IMR-90 (cell line): Measurements from ENCODE around the gene HS6ST3. TPM values are rescaled to one million over a fixed set of nuclear protein-coding genes. Genes with fewer than 3 reads are reported as not detected.

ENCODE experiments used
- ATAC-seq: fragments of 200-7000 bp; cut with Tn5 transposase; 2 replicates; pipeline ENCODE4 v1.9.1; 2020; ENCODE audit warnings: low read depth, mild to moderate bottlenecking, moderate library complexity
- BruUV-seq: library from RNA; stranded (reverse); fragments of 400-500 nt; replicated peaks from 2 replicates; lab custom pipeline; 2021; lab: Mats Ljungman, UMichigan
- CTCF ChIA-PET: fragments of 300-600 bp; formaldehyde crosslinking; extraction: SDS; loops from one replicate; lab custom pipeline; 2021; ENCODE audit warnings: antibody characterized with exemption; lab: Yijun Ruan, JAX
- POLR2A ChIA-PET: fragments of 300-600 bp; sonication (Branson Sonifier 250); formaldehyde crosslinking; loops from one replicate; lab custom pipeline; 2022; ENCODE audit warnings: antibody characterized with exemption; ENCODE audit not compliant: unreplicated experiment; lab: Charles Lee
- DNase-seq: peaks from one replicate; pipeline ENCODE4 v3.0.0; 2013
- H2AFZ ChIP-seq: replicated peaks from 2 replicates; pipeline ENCODE3; 2013; ENCODE audit warnings: low read length, mild to moderate bottlenecking; ENCODE audit not compliant: poor library complexity
- H2AK5ac ChIP-seq: 2 replicates; pipeline ENCODE4 v1.6.1; 2013; ENCODE audit warnings: low read depth, low read length, inconsistent platforms
- H2AK9ac ChIP-seq: replicated peaks from 2 replicates; pipeline ENCODE3; 2013; ENCODE audit warnings: mild to moderate bottlenecking, low read depth, low read length, moderate library complexity; ENCODE audit not compliant: poor library complexity
- H2BK120ac ChIP-seq: 2 replicates; pipeline ENCODE4 v1.6.1; 2013; ENCODE audit warnings: low read depth, low read length, inconsistent platforms
- H2BK15ac ChIP-seq: 3 replicates; pipeline ENCODE4 v1.6.1; 2013; ENCODE audit warnings: low read depth, low read length, inconsistent platforms
- H2BK20ac ChIP-seq: 2 replicates; pipeline ENCODE4 v1.6.1; 2013; ENCODE audit warnings: low read depth, mild to moderate bottlenecking, inconsistent platforms, low read length, moderate library complexity
- H2BK5ac ChIP-seq: 2 replicates; pipeline ENCODE4 v1.6.1; 2013; ENCODE audit warnings: mild to moderate bottlenecking, low read depth, low read length, inconsistent platforms; ENCODE audit not compliant: poor library complexity, severe bottlenecking
- H3K14ac ChIP-seq: replicated peaks from 2 replicates; pipeline ENCODE4 v1.6.1; 2013; ENCODE audit warnings: low read depth, low read length, inconsistent platforms
- H3K18ac ChIP-seq: 2 replicates; pipeline ENCODE4 v1.6.1; 2013; ENCODE audit warnings: low read depth, low read length, control low read depth
- H3K23ac ChIP-seq: 2 replicates; pipeline ENCODE4 v1.6.1; 2013; ENCODE audit warnings: low read depth, low read length, inconsistent platforms
- H3K27ac ChIP-seq: 2 replicates; pipeline ENCODE4 v1.5.1; 2013; ENCODE audit warnings: mild to moderate bottlenecking, control low read depth, low read length; ENCODE audit not compliant: insufficient read depth
- H3K27me3 ChIP-seq: 2 replicates; pipeline ENCODE4 v1.6.1; 2013; ENCODE audit warnings: low read length; ENCODE audit not compliant: control insufficient read depth, insufficient read depth
- H3K36me3 ChIP-seq: 2 replicates; pipeline ENCODE4 v1.6.1; 2013; ENCODE audit warnings: low read length, mixed read lengths; ENCODE audit not compliant: control insufficient read depth, insufficient read depth
- H3K4ac ChIP-seq: 2 replicates; pipeline ENCODE4 v1.6.1; 2013; ENCODE audit warnings: low read depth, low read length, inconsistent platforms
- H3K4me1 ChIP-seq: 2 replicates; pipeline ENCODE4 v1.6.1; 2013; ENCODE audit warnings: low read length, mixed read lengths; ENCODE audit not compliant: control insufficient read depth, insufficient read depth
- H3K4me2 ChIP-seq: 2 replicates; pipeline ENCODE4 v1.6.1; 2013; ENCODE audit warnings: low read depth, mild to moderate bottlenecking, control low read depth, low read length, moderate library complexity
- H3K4me3 ChIP-seq: 2 replicates; pipeline ENCODE4 v1.5.1; 2013; ENCODE audit warnings: low read depth, mild to moderate bottlenecking, control low read depth, low read length, moderate library complexity; ENCODE audit not compliant: insufficient read depth
- H3K56ac ChIP-seq: 2 replicates; pipeline ENCODE4 v1.6.1; 2013; ENCODE audit warnings: low read length, inconsistent platforms; ENCODE audit not compliant: insufficient read depth; ENCODE audit errors: extremely low read depth
- H3K79me1 ChIP-seq, 2 experiments: 2 replicates each; pipeline ENCODE4 v1.6.1; 2013; ENCODE audit warnings: low read length in 2 of 2, inconsistent platforms in 1 of 2, low read depth in 1 of 2
- H3K9ac ChIP-seq: 2 replicates; pipeline ENCODE4 v1.6.1; 2013; ENCODE audit warnings: low read depth, low read length, control low read depth
- H3K9me1 ChIP-seq: 2 replicates; pipeline ENCODE4 v1.6.1; 2013; ENCODE audit warnings: low read length, inconsistent platforms; ENCODE audit not compliant: insufficient read depth
- H3K9me3 ChIP-seq: 2 replicates; pipeline ENCODE4 v1.6.1; 2013; ENCODE audit warnings: low read length; ENCODE audit not compliant: control insufficient read depth, insufficient read depth
- H4K20me1 ChIP-seq: 2 replicates; pipeline ENCODE4 v1.6.1; 2013; ENCODE audit warnings: low read length, inconsistent platforms; ENCODE audit not compliant: insufficient read depth
- H4K5ac ChIP-seq: 2 replicates; pipeline ENCODE4 v1.6.1; 2013; ENCODE audit warnings: mild to moderate bottlenecking, low read depth, low read length, control low read depth
- H4K8ac ChIP-seq, 2 experiments: 2 replicates each; pipeline ENCODE4 v1.6.1; 2013; ENCODE audit warnings: low read depth in 2 of 2, low read length in 2 of 2, control low read depth in 1 of 2, inconsistent platforms in 1 of 2
- H4K91ac ChIP-seq: 2 replicates; pipeline ENCODE4 v1.6.1; 2013; ENCODE audit warnings: low read depth, low read length, inconsistent platforms; ENCODE audit not compliant: insufficient read depth
- BHLHE40 ChIP-seq: fragments of 150-350 bp; IDR thresholded peaks from 2 replicates; pipeline ENCODE4 v1.6.1; 2016; ENCODE audit warnings: mild to moderate bottlenecking, low read depth, low read length
- CEBPB ChIP-seq: IDR thresholded peaks from 2 replicates; pipeline ENCODE4 v1.6.1; 2012; ENCODE audit warnings: low read depth, low read length, improper control_type of control experiment
- CHD1 ChIP-seq: IDR thresholded peaks from 2 replicates; pipeline ENCODE4 v1.6.1; 2012; ENCODE audit warnings: low read depth, low read length, improper control_type of control experiment
- CTCF ChIP-seq: conservative IDR thresholded peaks from 2 replicates; pipeline ENCODE4 v1.5.1; 2012; ENCODE audit warnings: mild to moderate bottlenecking, low read depth, low read length, improper control_type of control experiment
- ELK1 ChIP-seq: fragments of 150-350 bp; IDR thresholded peaks from 2 replicates; pipeline ENCODE4 v1.6.1; 2016; ENCODE audit warnings: low read depth, mild to moderate bottlenecking, low read length, moderate library complexity, borderline replicate concordance
- FOS ChIP-seq: fragments of 150-350 bp; IDR thresholded peaks from 2 replicates; pipeline ENCODE4 v1.6.1; 2016; ENCODE audit warnings: low read depth, low read length
- MAFK ChIP-seq: IDR thresholded peaks from 2 replicates; pipeline ENCODE4 v1.6.1; 2012; ENCODE audit warnings: low read depth, low read length, improper control_type of control experiment
- MAZ ChIP-seq: IDR thresholded peaks from 2 replicates; pipeline ENCODE4 v1.6.1; 2012; ENCODE audit warnings: low read depth, mild to moderate bottlenecking, low read length, improper control_type of control experiment, moderate library complexity, borderline replicate concordance
- MXI1 ChIP-seq: IDR thresholded peaks from 2 replicates; pipeline ENCODE4 v1.6.1; 2012; ENCODE audit warnings: low read depth, mild to moderate bottlenecking, low read length, moderate library complexity, borderline replicate concordance
- NFE2L2 ChIP-seq: fragments of 150-350 bp; IDR thresholded peaks from 2 replicates; pipeline ENCODE4 v1.6.1; 2016; ENCODE audit warnings: low read depth, mild to moderate bottlenecking, low read length
- POLR2A ChIP-seq: IDR thresholded peaks from 2 replicates; pipeline ENCODE4 v1.6.1; 2012; ENCODE audit warnings: mild to moderate bottlenecking, low read depth, low read length
- RAD21 ChIP-seq: IDR thresholded peaks from 2 replicates; pipeline ENCODE4 v1.6.1; 2012; ENCODE audit warnings: low read length, improper control_type of control experiment
- RCOR1 ChIP-seq: IDR thresholded peaks from 2 replicates; pipeline ENCODE4 v1.6.1; 2012; ENCODE audit warnings: mild to moderate bottlenecking, low read length, improper control_type of control experiment; ENCODE audit not compliant: insufficient replicate concordance
- RFX5 ChIP-seq: IDR thresholded peaks from 2 replicates; pipeline ENCODE4 v1.8.0; 2012; ENCODE audit warnings: low read depth, mild to moderate bottlenecking, low read length, moderate library complexity
- SMC3 ChIP-seq: fragments of 150-350 bp; IDR thresholded peaks from 2 replicates; pipeline ENCODE4 v1.6.1; 2016; ENCODE audit warnings: low read depth, mild to moderate bottlenecking, antibody characterized with exemption, low read length, moderate library complexity
- USF2 ChIP-seq: fragments of 150-350 bp; IDR thresholded peaks from 2 replicates; pipeline ENCODE4 v1.6.1; 2017; ENCODE audit warnings: mild to moderate bottlenecking, antibody characterized with exemption, low read length, low read depth
- WGBS, 2 experiments: methylation state at CpG; one replicate each; pipeline versions ENCODE4 v1.1.5 to v1.1.7; 2013; ENCODE audit warnings: missing lambda C conversion rate in 2 of 2; ENCODE audit not compliant: insufficient read length in 1 of 2; ENCODE audit errors: extremely low coverage in 2 of 2; 5-methylcytosine and 5-hydroxymethylcytosine counted together
- dilution Hi-C: fragments of 300-500 bp; cut with HindIII; formaldehyde crosslinking; loops from one replicate; pipeline ENCODE4 v1.14.3; 2018; ENCODE audit warnings: low sequenced_read_pairs; ENCODE audit not compliant: unreplicated experiment
- in situ Hi-C: fragments of 300-500 bp; cut with MboI; formaldehyde crosslinking; loops from 3 replicates; pipeline ENCODE4 v1.14.3; 2019; ENCODE audit warnings: low sequenced_read_pairs, inconsistent platforms, mixed read lengths
- intact Hi-C: fragments of 100-400 bp; cut with micrococcal nuclease; formaldehyde crosslinking; loops from 2 replicates; pipeline ENCODE4 v1.10.0; 2022
- polyA plus RNA-seq, 3 experiments: library from polyadenylated mRNA; depleted of rRNA; stranded (reverse); fragments of >200 nt; gene quantifications; 2 replicates each; pipeline ENCODE4 v1.2.3, GENCODE V29; 2012; ENCODE audit warnings: low replicate concordance in 1 of 3
- total RNA-seq: library from RNA; depleted of rRNA; stranded (reverse); fragments of >200 nt; gene quantifications from 2 replicates; pipeline ENCODE4 v1.2.3, GENCODE V29; 2012

The HS6ST3 gene
- total and polyA plus RNA-seq, 2 of the 4 experiments (the other 2 are of a cell fraction): not detected

GRCh38 chr13:96650301-96650886, 560.5 kb downstream of the HS6ST3 start:
- H2BK120ac ChIP-seq: no peak overlapping the region
- no peak overlapping the region for H2AFZ ChIP-seq
- no peak overlapping the region for H2BK5ac ChIP-seq
- no peak overlapping the region for H3K4me2 ChIP-seq
- H3K79me1 ChIP-seq: no peaks in the 10 kb centered on the region
- POLR2A ChIA-PET: no interaction called here
- no peaks in the 10 kb centered on the region for H3K27me3 ChIP-seq
- H3K27ac ChIP-seq: no peak overlapping the region
- H3K56ac ChIP-seq: no peak overlapping the region
- H3K36me3 ChIP-seq: no peaks in the 10 kb centered on the region
- H4K8ac ChIP-seq: no peak overlapping the region
- H2AK9ac ChIP-seq: no peak overlapping the region
- no TSS peak for BruUV-seq
- H2BK20ac ChIP-seq: no peak overlapping the region
- H4K20me1 ChIP-seq: no peaks in the 10 kb centered on the region
- intact Hi-C loops: no loop called here
- H3K4ac ChIP-seq: no peak overlapping the region
- H3K4me1 ChIP-seq: no peaks in the 10 kb centered on the region
- TF ChIP-seq USF2: no peak
- no peak for TF ChIP-seq CTCF
- TF ChIP-seq POLR2A: no peak
- TF ChIP-seq RCOR1: no peak
- no peak for TF ChIP-seq FOS
- no peak for TF ChIP-seq RFX5
- no peak for TF ChIP-seq ELK1
- no peak for TF ChIP-seq RAD21
- TF ChIP-seq CEBPB: no peak
- TF ChIP-seq SMC3: no peak
- no peak for TF ChIP-seq BHLHE40
- no peak for TF ChIP-seq NFE2L2
- TF ChIP-seq CHD1: no peak
- no peak for TF ChIP-seq MXI1
- TF ChIP-seq MAFK: no peak
- no peak for TF ChIP-seq MAZ
- dilution Hi-C loops: no loop called here
- ATAC-seq: no peak
- DNase-seq: no peak
- 33% methylated on average over 1 of the region's 3 CpGs; no CpG with 5 or more reads in 1 of the 2 experiments for WGBS, 2 experiments
- H2BK15ac ChIP-seq: no peak overlapping the region
- no peak overlapping the region for H4K91ac ChIP-seq
- H3K14ac ChIP-seq: no peak overlapping the region
- H3K9ac ChIP-seq: no peak overlapping the region
- H2AK5ac ChIP-seq: no peak overlapping the region
- H3K9me1 ChIP-seq: no peaks in the 10 kb centered on the region
- in situ Hi-C loops: no loop called here
- no peak overlapping the region for H3K18ac ChIP-seq
- H3K4me3 ChIP-seq: no peak overlapping the region
- peaks cover 4% of the 10 kb centered on the region; the same call in 1 of the 2 replicates for H3K9me3 ChIP-seq
- H4K5ac ChIP-seq: no peak overlapping the region
- CTCF ChIA-PET: no interaction called here
- H3K23ac ChIP-seq: no peak overlapping the region
